Cardiac septum (tissue), 1 donor: ENCODE measurements around the gene IYD. TPM values are rescaled to one million over a fixed set of nuclear protein-coding genes. Genes with fewer than 3 reads are reported as not detected.

Source experiments
- DNase-seq: peaks from one replicate; pipeline ENCODE4 v3.0.0-alpha.2; 2020; ENCODE audit warnings: low spot score
- intact Hi-C: fragments of 100-400 bp; cut with DNase I; formaldehyde crosslinking; loops from one replicate; pipeline ENCODE4 v1.14.0; 2022
- long read RNA-seq: library from polyadenylated mRNA; unstranded; transcript quantifications from one replicate; pipeline ENCODE4 v2.0.0, GENCODE V29; 2021
- total RNA-seq: library from RNA; stranded (reverse); fragmentation: NEBNext Ultra II Directional; extraction: Animal tissue kit (Norgen Biotek cat#: 25700); gene quantifications from one replicate; pipeline ENCODE4 v1.2.1, GENCODE V29; 2021
- donor health status: DM: no; HTN: no; CAD: no.

The IYD gene
- total RNA-seq, result not detected
- long read RNA-seq, result 0 reads

GRCh38 chr6:150368762-150369161 lies at the start of gene IYD:
Gene IYD (plus strand): TSS chr6:150369012. CDS start chr6:150369032, 20 bp downstream.
- no peak for DNase-seq
- intact Hi-C loops, result no loop called here

- peak; percentile 70 for DNase-seq
- intact Hi-C loops, result no loop called here
Observed at GRCh38 chr6:150319924-150320323, 48.9 kb upstream of the IYD start.

- intact Hi-C loops, result no loop called here
- DNase-seq, result peak; percentile 84
Observed at GRCh38 chr6:150320442-150320841, 48.4 kb upstream of the IYD start.

- DNase-seq, result no peak
- intact Hi-C loops, result no loop called here
Observed at GRCh38 chr6:150322466-150322871, 46.3 kb upstream of the IYD start.

- DNase-seq, result no peak
- intact Hi-C loops, result no loop called here
Observed at GRCh38 chr6:150323205-150323604, 45.6 kb upstream of the IYD start.

GRCh38 chr6:150324044-150324443 lies 44.8 kb upstream of the IYD start:
- intact Hi-C loops, result no loop called here
- DNase-seq, result no peak

- no peak for DNase-seq
- intact Hi-C loops, result no loop called here
Observed at GRCh38 chr6:150325066-150325772, 43.6 kb upstream of the IYD start.

- DNase-seq, result no peak
- intact Hi-C loops, result loop anchor here (2.0 kb wide), 1 partner anchor 184 kb away; the partner anchor contains the start of gene PPP1R14C
Observed at GRCh38 chr6:150327117-150327774, 41.6 kb upstream of the IYD start.

- no peak for DNase-seq
- intact Hi-C loops, result no loop called here
Observed at GRCh38 chr6:150328744-150329405, 39.9 kb upstream of the IYD start.

- intact Hi-C loops, result no loop called here
- DNase-seq, result no peak
Observed at GRCh38 chr6:150331344-150331743, 37.5 kb upstream of the IYD start.

- peak; percentile 36 for DNase-seq
- intact Hi-C loops, result no loop called here
Observed at GRCh38 chr6:150332939-150333584, 35.8 kb upstream of the IYD start.

GRCh38 chr6:150333585-150333941 lies 35.2 kb upstream of the IYD start:
- intact Hi-C loops, result no loop called here
- DNase-seq, result peak; percentile 15

GRCh38 chr6:150334790-150335783 lies 33.7 kb upstream of the IYD start:
- peak; percentile 35 for DNase-seq
- intact Hi-C loops, result loop anchor here (1.0 kb wide), 1 partner anchor 255 kb away; no protein-coding TSS in a partner anchor

GRCh38 chr6:150336299-150336698 lies 32.5 kb upstream of the IYD start:
- intact Hi-C loops, result no loop called here
- DNase-seq, result no peak

GRCh38 chr6:150336708-150337107 lies 32.1 kb upstream of the IYD start:
- no peak for DNase-seq
- intact Hi-C loops, result no loop called here

- intact Hi-C loops, result no loop called here
- no peak for DNase-seq
Observed at GRCh38 chr6:150342126-150342525, 26.7 kb upstream of the IYD start.

- no peak for DNase-seq
- intact Hi-C loops, result no loop called here
Observed at GRCh38 chr6:150343434-150343833, 25.4 kb upstream of the IYD start.

GRCh38 chr6:150345781-150346180 lies 23.0 kb upstream of the IYD start:
- intact Hi-C loops, result no loop called here
- DNase-seq, result no peak

GRCh38 chr6:150346346-150346745 lies 22.5 kb upstream of the IYD start:
- DNase-seq, result no peak
- intact Hi-C loops, result no loop called here
